HG03521 (cell line): ENCODE results near the gene LEMD2.

Experiments used
- ATAC-seq: cut with Tn5 transposase; IDR thresholded peaks from one replicate; pipeline ENCODE4 v1.9.1; 2021; ENCODE audit warnings: mild to moderate bottlenecking, moderate library complexity; ENCODE audit not compliant: unreplicated experiment

LEMD2 gene

DNA sequence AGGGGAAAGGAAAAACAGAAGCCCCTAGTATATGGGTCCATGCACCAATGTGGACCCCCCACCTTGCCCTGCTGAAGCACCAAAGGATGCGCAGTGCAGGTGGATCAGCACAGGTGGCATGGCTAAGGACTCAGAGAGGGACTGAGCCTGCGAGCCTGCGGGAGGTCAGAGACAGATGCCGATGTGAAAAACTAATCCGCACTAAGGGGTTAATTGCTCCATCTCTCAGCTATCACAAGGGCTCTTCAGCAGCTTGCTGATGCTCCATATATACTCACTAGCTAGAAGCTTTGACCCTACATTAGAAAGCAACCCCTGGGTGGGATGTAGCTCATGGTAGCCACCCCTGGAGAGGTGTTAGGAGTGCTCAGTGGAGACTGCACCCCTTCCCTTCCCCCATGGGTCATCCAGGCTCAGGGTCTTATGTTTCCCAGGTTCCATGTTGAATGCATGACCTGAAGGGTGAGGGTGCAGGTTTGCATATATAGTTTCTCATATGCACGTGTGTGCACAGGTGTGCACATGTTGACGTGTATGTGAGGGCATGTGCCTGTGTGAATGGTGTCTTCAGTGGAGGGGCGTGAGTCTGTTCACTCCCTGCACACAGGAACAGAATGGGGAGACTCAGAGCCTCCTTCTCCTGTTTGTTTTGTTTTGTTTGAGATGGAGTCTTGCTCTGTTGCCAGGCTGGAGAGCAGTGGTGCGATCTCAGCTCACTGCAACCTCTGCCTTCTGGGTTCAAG is 28.9 kb downstream of the LEMD2 start:
- ATAC-seq: no peak

DNA sequence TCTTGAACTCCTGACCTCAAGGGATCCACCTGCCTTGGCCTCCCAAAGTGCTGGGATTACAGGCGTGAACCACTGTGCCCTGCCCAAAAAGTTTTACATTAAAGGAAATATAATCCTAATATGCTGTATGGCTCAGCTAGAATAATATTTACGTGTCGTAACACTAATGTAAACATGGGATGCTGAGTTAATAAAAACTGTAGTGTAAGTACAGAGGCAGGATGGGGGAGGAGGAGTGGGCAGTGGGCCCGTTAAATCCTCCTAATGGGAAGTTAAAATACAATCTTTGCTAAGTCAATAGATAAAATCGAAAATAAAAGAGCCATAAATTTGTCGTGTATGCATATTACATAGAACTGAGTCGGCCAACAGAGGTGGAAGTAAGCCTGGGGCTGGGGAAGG is 30.1 kb downstream of the LEMD2 start:
- ATAC-seq: no peak

DNA sequence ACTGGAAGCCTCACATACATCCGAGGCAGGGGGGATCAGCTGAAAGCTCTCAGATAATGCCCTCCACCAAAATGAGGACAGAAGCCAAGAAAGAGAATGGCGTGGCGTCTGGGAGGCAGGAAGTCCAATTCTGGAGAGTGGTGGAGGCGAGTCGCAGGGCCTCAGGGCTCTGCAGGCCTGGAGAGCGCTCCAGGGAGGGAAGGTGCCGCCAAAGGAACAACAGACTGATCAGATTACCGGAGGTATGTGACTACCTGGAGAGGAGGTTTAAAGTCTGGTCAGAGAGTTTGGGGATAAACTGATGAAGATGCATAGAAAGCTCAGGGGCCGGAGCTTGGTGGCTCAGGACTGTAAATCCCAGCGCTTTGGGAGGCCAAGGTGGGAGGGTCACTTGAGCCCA is 31.0 kb downstream of the LEMD2 start:
- no peak for ATAC-seq

DNA sequence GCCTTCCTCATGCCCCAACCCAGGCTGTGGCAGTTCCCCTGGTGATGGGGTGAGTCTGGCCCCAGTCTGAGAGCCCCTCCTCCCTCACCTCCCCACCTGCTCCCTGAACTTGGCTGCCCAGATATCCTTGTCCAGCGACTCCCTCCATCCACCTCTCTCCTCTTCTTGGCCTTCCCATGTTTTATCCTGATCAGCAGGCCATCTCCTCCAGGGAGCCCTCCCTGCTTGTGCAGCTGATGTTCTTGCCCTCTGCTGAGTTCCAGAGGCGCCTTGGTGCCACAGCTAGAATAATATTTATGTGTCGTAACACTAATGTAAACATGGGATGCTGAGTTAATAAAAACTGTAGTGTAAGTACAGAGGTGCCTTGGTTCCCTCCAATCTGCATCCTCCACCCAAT is 31.8 kb downstream of the LEMD2 start:
- no peak for ATAC-seq

DNA sequence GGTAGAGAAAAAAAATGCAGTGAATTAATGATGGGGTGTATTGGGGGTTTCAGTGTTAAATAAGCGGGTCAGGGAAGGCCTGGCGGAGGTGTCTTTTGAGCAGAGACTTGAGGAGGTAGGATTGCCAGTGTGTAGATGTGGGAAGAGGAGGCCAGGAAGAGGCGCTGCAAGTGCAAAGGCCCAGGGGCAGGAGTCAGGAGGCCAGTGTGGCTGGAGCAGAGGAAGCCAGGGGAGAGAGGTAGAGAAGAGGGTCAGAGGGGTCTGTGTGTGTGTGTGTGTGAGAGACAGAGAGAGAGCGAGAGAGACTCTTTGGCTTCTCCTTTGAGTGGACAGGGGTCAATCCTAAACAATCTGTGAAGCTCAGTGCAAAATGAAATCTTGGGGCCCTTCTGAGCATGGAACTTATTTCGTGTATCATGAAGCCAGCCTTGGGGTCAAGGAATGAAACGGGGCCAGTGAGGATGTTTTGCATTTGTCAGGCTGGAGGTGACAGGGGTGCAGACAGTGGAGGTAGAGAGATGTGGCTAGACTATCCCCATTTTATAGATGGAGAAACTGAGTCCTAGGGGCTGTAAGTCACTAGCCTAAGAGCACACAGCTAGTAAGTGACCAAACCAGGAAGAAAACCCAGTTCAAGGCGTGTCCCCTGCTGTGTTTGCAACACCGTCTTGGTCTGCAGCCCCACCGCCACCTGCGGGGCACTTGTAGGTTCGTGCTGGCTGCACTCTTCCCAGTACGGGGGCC is 32.5 kb downstream of the LEMD2 start:
- no peak for ATAC-seq

DNA sequence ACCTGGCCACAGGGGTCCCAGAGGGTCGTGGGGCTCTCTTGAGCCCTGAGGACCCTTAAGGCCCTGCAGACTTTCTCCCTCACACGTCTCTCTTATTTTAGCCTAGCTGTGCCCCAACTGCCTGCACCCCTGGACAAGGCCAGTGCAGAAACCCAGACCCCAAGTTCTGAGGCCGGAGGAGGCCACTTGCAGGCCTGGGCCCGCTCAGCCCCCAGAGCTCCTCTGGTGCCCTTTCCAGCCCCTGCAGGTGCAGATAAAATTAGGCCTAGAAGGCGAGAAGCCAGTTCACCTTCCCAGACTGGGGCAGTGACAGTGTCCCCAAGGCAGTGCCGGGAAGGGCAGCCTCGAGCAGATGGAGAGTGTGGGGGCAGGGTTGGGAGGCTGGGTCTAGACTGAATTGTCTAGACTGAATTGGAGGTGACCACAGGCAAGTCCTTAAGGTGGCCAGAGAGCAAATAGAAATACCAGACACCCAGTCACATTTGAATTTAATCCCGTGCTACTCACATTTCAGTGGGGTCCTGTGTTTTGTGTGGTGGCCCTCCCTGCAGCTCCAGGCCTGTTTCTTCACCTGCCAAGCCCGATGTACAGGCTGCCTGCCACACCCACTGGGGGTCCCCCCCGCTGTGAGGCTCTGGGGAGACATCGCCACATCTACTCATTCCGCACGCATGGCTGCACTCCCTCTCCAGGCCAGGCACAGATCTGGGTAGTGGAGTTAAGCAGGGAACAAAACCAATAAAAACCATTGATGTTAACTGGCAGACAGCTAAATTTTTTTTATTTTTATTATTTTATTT is 33.7 kb downstream of the LEMD2 start:
- ATAC-seq: no peak

DNA sequence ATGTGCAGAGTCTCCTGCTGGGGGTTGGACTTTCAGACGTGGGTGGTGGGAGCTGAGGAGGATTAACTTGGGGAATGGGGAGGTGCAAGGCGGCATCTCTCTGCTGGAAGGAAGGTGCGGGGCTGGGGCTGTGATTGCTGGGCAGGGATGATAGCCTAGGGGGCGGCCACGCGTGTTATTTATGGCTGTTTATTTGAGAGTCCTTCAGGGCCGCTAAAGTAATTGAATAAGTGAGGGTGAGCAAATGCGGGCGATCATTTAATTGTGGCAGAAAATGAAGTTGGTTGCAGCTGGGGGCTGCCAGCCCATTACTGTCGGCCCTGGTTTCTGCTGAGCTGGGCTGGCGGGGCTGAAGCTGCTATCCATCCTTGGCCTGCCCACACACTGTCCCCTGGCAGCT is 34.7 kb downstream of the LEMD2 start:
- no peak for ATAC-seq

DNA sequence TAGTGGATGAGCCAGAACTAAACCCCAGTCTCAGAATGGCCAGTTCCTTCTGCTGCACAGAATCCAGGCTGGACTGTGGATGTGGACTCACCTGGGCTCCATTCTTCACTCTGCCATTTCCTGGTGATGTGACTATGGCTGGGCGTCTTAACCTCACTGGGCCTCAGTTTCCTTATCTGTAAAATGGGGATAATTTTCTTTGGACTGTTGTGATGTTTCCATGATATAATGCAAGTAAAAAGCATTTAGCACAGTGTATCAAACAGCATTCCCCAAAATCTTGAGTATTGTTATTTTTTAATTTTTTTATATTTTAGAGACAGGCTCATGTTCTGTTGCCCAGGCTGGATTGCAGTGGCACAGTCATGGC is 36.3 kb downstream of the LEMD2 start:
- no peak for ATAC-seq

DNA sequence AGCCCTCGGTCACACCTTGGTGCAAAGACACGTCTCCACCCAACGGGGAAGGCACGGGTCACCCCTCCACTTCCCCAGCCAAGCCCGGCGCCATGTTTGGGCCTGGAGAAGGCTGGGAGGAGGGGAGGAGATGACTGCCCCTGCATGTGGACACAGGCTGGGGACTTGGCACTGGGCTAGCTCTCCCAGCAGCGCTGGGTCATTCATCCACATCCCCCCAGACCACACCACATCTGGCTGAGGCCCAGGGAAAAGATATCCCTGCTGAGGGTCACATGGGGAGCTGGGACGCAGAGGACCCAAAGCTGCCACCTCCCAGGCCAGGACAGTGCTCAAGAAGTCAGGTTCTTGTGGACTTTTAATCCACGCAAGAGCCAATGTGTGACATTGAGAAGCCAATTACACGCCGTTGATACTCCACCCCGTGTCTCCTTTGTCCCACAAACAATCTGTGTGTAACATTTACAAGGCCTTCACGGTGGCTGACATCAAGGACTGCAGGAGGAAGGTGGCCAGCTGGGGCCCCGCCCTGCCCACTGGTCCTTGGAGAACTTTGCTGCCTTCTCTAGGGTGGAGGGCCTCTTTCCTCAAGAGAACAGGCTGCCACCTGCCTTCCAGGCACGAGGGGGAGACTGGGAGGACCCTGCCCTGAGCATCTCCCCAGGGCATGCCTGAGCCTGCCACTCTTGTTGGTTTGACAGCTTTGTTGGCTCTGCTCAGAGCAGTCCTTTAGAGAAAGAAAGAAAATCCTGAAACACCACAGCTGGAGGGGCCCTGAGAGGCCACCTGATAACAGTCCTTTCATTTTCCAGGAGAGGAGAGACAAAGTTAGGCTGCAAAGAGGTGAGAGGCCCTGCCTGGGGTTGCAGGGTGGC is 36.9 kb downstream of the LEMD2 start:
- no peak for ATAC-seq

DNA sequence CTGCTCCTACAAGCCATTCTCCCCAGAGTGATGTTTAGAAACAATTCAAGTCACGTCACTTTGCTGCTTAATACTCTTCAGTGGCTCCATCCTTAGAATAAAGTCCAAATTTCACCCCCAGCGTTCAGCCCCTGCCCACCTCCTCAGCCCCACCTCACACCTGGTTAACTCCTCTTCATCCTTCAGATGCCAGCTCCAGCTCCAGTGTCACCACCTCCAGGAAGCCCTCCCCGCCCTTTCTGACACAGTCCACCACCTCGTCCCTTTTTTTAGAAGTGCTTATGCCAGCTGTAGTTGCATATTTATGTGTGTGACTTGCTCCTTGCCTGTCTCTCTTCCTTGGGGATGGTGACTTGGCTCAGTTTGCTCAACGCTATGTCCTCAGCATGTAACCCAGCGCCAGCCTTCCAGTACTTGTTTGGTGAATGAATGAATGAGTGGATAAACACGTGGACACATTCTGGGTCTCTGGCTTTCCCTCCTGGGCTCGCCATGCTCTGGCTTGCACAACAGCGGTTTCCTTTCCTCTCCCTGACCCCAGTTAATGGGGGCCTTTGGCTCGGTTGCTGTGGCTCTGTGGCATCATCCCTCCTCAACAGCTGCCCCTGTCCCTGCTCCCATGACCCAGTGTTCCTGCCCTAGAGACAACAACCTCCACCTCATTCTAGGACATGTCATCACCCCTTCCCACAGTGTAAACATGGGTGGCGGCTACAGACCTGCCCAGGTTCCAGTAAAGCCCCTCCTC is 38.5 kb downstream of the LEMD2 start:
- no peak for ATAC-seq

DNA sequence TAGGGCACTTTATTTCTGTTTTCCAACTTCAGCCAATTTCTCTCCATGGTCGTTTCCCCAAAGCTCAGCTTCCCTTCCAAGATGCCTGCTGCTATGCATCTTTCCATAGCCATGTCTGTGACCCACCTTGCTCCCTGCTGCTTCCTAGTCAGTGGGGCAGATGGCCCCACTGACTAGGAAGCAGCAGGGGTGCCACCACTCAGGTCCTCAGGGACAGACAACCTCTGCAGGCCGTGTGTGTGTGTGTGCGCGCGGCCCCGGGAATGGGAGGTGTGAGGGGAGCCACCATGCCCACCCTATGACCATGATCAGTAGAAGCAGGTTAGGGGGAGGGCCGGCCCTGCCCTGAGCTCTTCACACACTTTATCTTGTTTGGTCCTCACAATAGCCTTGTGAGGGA is 39.5 kb downstream of the LEMD2 start:
- no peak for ATAC-seq

DNA sequence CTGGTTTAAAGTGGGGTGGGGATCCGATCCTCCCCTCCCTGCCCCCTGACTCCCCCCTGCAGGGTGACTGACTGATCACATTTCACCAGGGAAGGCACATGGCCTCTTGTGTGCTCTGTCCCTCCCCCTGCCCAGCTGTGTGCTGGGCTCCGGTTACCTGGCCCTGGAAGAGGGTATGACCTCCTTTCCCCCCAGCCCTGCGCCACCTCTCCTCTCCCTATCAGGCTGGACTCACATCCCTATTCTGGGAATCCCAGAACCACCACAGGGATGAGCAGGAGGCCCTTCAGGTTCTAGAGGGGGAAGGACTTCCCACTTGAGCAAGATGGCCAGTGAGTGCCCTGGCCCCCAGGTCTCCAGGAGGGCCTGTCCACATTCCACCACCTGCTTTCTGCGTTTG is 40.1 kb downstream of the LEMD2 start:
- no peak for ATAC-seq

DNA sequence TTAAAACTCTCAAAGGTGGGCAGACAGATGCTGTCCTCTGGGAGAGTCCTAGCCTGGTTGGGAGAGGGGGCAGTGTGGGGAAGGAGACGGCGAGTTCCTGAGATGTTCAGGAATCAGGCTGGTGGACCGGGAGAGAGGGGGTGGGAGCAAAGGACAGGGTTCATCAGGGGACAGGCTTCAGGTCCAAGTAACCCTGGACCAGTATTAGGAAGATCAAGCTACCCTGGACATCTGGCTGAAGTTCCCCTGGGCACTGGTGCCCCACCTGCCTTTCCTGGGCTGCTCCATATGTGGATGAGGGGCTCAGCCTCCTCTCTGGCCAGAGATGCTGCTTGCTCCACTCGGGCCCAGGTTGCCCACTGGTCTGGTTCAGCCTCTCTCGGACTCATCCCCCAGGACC is 41.1 kb downstream of the LEMD2 start:
- ATAC-seq: no peak

DNA sequence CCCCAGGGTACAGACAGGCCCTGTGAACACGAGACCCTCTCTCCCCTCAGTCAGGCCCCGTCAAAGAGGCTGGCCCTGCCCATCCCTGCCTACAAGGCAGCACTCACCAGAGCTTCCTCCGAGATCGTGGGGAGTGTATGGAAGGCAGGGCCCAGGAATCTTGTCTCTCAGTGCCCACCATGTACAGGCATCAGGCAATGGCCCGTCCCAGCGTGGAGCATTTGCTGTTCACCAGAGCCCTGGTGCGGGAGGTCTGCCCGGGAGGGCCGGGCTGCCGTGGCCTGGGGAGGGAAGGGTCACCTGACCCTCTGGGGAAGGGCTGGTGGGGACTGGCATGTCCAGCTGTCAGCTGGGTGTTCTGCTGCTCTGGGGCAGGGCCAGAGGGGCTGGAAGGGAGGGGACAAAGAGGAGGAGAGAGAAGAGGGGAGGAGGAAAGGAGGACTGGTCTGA is 42.3 kb downstream of the LEMD2 start, which contains the start of gene IP6K3:
Gene IP6K3, minus strand, starts transcription at position 255 of the 450 bp plus-strand sequence. CDS start 11,429 bp downstream, outside the sequence.
- ATAC-seq: no peak

DNA sequence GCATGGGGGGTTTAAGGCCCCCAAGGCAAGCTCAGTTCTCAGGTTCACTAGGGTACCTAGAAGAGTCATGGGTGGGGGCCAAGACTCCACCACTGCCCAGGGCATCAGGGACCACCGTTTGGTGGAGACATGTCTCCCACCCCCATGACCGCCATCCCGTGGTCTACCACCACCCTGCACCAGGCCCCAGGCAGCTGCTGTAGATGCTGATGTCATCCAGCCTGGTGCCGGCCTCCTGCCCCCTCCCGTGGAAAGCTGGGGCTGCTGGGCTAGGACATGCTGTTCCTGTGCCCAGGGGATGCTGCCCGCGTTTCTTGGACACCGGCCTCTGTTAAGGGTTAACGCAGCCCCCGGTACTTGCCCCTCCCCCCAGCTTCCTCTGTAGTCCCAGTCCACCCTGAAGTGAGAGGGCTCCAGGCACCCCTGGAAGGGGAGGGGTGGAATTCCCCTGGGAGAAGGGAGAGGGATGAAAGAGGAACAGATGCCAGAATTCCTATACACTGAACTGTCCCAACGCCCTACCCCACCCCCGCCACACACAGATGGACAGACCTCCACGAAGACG is 42.8 kb downstream of the LEMD2 start:
- ATAC-seq: no peak

DNA sequence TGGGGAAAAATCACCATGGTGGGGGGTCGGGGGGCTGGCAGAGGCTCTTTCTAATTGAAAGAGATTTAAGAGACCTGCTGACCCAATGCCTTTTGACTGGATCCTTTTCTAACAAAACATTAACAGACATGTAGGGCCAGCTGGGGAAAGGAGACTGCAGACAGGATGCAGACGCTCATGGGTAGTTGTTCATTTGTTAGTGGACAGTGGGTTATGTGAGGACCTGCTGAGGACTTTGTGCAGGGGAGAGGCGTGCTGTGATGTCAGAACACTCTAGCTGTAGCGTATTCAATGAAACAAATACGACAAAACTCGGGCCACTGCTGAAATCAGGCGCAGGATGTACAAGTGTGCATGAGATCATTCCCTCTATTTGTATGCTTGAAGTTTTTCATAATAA is 43.4 kb downstream of the LEMD2 start:
- ATAC-seq: no peak

DNA sequence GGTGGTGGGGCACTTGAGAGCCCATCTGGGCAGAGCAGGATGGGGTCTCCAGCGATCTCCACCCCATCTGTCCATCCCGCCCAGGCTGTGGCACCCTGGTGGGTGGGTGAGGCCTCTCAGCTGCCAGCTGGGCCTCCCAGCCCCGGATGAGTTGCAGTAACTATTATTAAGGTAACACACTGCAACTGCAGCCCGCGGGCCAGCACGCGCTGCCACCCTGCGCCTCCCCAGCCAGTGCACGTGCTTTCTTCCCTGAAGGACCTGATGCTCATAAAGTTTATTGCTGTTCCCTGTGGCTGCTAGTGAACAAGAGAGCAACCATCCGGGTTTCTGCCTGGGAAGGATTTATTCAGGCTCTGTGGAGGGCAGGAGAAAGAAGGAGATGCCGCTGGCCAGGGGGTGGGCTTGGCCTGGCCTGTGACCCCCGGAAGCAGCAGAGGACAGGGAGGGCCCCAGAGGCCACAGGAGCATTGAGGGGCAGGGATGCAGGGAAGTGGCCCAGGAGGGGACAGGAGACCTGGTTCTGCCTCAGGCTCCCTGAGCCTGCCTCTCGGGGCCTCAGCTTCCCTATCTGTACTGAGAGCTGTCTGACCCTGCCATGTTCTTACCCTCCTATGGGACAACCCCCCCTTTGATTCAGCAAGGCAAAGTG is 43.9 kb downstream of the LEMD2 start:
- ATAC-seq: no peak

DNA sequence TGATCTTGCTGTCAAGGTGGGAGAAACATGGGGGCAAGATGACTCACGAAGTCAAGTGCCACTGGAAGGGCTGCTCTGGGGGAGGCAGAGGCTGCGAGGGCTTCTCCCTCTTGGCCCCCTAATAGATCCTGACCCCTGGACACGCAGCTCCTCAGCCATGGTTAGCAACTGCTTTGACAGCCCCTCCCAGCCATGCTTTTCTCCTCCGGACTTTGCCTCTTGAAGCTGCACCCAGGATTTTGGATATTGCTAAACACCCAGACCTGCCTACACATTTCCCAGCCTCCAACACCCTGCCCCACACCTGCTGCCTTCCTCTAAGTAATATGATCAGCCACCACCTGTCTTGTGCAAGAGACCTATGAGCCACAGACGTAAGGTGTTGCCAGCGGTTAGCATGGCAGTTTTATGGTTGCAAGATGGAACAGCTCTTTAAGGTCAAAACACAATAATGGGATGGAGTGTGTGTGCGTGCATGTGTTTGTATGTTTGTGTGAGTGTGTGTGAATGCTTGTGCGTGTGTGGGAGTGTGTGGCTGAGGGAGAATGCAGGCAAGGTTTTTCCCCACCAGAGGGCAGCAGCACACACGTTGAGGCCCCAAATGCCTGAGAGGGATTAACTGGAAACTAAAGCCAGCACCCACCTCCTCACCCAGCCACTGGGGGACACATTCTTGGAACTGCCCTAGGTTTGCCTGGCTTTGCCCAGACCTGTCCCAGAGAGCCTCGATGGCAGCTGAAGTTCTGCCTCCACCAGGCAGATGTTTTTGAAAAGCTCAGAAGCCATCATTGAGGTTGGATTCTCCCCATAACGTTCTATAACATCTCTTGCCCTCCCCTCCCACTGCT is 44.7 kb downstream of the LEMD2 start:
- no peak for ATAC-seq
